A673 (cell line): ENCODE data around the gene FBXO41.

ENCODE experiments used
- CTCF ChIP-seq: fragments of 300-800, 200-600 bp; sonication (generic); conservative IDR thresholded peaks from 2 replicates; pipeline ENCODE4 v1.5.1; 2017; ENCODE audit warnings: low read depth, mild to moderate bottlenecking, antibody characterized with exemption, low read length, moderate library complexity, mixed read lengths
- EZH2 ChIP-seq: fragments of 200-600 bp; sonication (generic); IDR thresholded peaks from 2 replicates; pipeline ENCODE4 v1.6.1; 2017; ENCODE audit warnings: borderline replicate concordance, low read depth, mild to moderate bottlenecking, mixed read lengths, antibody characterized with exemption, low read length; ENCODE audit not compliant: poor library complexity, severe bottlenecking

- no peak for TF ChIP-seq CTCF
- no peak for TF ChIP-seq EZH2
Measured at GRCh38 chr2:73286134-73286655, 1.9 kb upstream of the FBXO41 start.
